ENCODE measurements around the gene OR10D3.
A peak's percentile ranks its signal among the peaks of the same experiment; 100 is the strongest.
"Not testable (repeated sequence)": the region's sequence is repeated elsewhere in the genome, so short reads cannot be mapped to it uniquely, and the experiment has no call there.

Gene OR10D3

GRCh38 chr11:124195189-124195734 lies 12.1 kb downstream of the OR10D3 start:
- peak in 1 of 2 experiments; percentile 56 for DNase-seq

- DNase-seq = no peak
These were observed 14.9 kb downstream of the OR10D3 start for GRCh38 chr11:124197999-124198398.

GRCh38 chr11:124198897-124199296 lies 15.8 kb downstream of the OR10D3 start:
- no peak for DNase-seq

- DNase-seq = no peak
These were observed 16.6 kb downstream of the OR10D3 start for GRCh38 chr11:124199702-124200101.

- DNase-seq = no peak
These were observed 17.5 kb downstream of the OR10D3 start for GRCh38 chr11:124200671-124201070.

GRCh38 chr11:124202951-124203350 lies 19.8 kb downstream of the OR10D3 start:
- DNase-seq = no peak

- DNase-seq = no peak
These were observed 20.9 kb downstream of the OR10D3 start for GRCh38 chr11:124204008-124204407.

- DNase-seq = no peak
These were observed 24.1 kb downstream of the OR10D3 start for GRCh38 chr11:124207102-124207792.

- no peak for DNase-seq
These were observed 26.7 kb downstream of the OR10D3 start for GRCh38 chr11:124209824-124210357.

- no peak for DNase-seq
These were observed 27.3 kb downstream of the OR10D3 start for GRCh38 chr11:124210421-124210820.

GRCh38 chr11:124211321-124211720 lies 28.2 kb downstream of the OR10D3 start:
- DNase-seq = no peak

GRCh38 chr11:124214027-124214426 lies 30.9 kb downstream of the OR10D3 start:
- DNase-seq = no peak

- DNase-seq = no peak
These were observed 36.0 kb downstream of the OR10D3 start for GRCh38 chr11:124219126-124219525.

GRCh38 chr11:124222407-124222806 lies 39.3 kb downstream of the OR10D3 start:
- no peak for DNase-seq

GRCh38 chr11:124224618-124225423 lies 41.7 kb downstream of the OR10D3 start:
- DNase-seq = not testable (repeated sequence)

GRCh38 chr11:124225471-124225870 lies 42.3 kb downstream of the OR10D3 start:
- no peak for DNase-seq

- DNase-seq = no peak
These were observed 50.2 kb downstream of the OR10D3 start for GRCh38 chr11:124233376-124233775.

All from SW 1271 (cell line).